Psoas muscle (tissue), 8 donors: ENCODE results near the gene OR5M8. TPM values are rescaled to one million over a fixed set of nuclear protein-coding genes. Genes with fewer than 3 reads are reported as not detected.

Experiments used
- ATAC-seq, 4 donors: fragments of 200-7000 bp; cut with Tn5 transposase; one replicate each; pipeline ENCODE4 v1.9.1; 2020; ENCODE audit warnings: moderate library complexity in 3 of 4, mild to moderate bottlenecking in 2 of 4
- DNase-seq, 2 donors: peaks; one replicate each; pipeline ENCODE4 v3.0.0-alpha.2; 2020
- H3K27ac ChIP-seq: fragments of 200-600 bp; one replicate; pipeline ENCODE4 v1.8.0; 2022
- H3K27me3 ChIP-seq, 3 donors: fragments of 200-600 bp in 1 of 3; one replicate each; pipeline versions ENCODE4 v1.6.1 to v1.8.0; 2013 to 2022; ENCODE audit warnings: low read length in 2 of 3, mild to moderate bottlenecking in 2 of 3, moderate library complexity in 1 of 3; ENCODE audit not compliant: insufficient read depth in 3 of 3
- H3K36me3 ChIP-seq, 2 donors: fragments of 200-600 bp in 1 of 2; one replicate each; pipeline versions ENCODE4 v1.6.1 to v1.8.0; 2013 to 2022; ENCODE audit warnings: low read depth in 1 of 2, mild to moderate bottlenecking in 1 of 2, moderate library complexity in 1 of 2; ENCODE audit not compliant: insufficient read depth in 1 of 2
- H3K4me1 ChIP-seq: fragments of 200-600 bp; one replicate; pipeline ENCODE4 v1.8.0; 2022
- H3K4me3 ChIP-seq: fragments of 200-600 bp; one replicate; pipeline ENCODE4 v1.8.0; 2022; ENCODE audit warnings: mild to moderate bottlenecking
- H3K9me3 ChIP-seq: fragments of 200-600 bp; one replicate; pipeline ENCODE4 v1.8.0; 2022
- CTCF ChIP-seq: fragments of 200-600 bp; IDR thresholded peaks from one replicate; pipeline ENCODE4 v1.8.0; 2022; ENCODE audit warnings: antibody characterized with exemption
- WGBS, 3 donors: extraction: QIAGEN DNeasy Blood & Tissue Kit; methylation state at CpG; one replicate each; pipeline versions ENCODE4 v1.1.6 to v1.1.7; 2013; 5-methylcytosine and 5-hydroxymethylcytosine counted together
- intact Hi-C, 2 donors: fragments of 100-400 bp; cut with DNase I; formaldehyde crosslinking; loops; one replicate each; pipeline versions ENCODE4 v1.11.0 to v1.14.2; 2022
- polyA plus RNA-seq, 3 donors: library from polyadenylated mRNA; stranded (reverse); fragments of 200-250 nt; gene quantifications; one replicate each; pipeline ENCODE4 v1.2.3, GENCODE V29; 2013
- total RNA-seq, 4 donors: library from RNA; stranded (reverse); fragmentation: NEBNext Ultra II Directional in 2 of 4; extraction: Animal tissue kit (Norgen Biotek cat#: 25700) in 2 of 4; gene quantifications; one replicate each; pipeline versions ENCODE4 v1.2.1 to v1.2.4, GENCODE V29; 2021 to 2023
- donor health status: healthy with polysubstance abuse.
- donor health status: DM: no; HTN: no; CAD: no; lungs with moderate emphysema.
- donor health status: Bipolar disorder and iron deficiency.
- donor health status: healthy.
- donor health status: DM: yes; HTN: yes; CAD: no.
- donor health status: DM: no; HTN: no; CAD: no.
- donor health status: DM: no; HTN: no; CAD: no.
- donor health status: DM: yes; HTN: yes; CAD: no.

The OR5M8 gene
- total and polyA plus RNA-seq, 7 donors: not detected

- DNase-seq: no peak
- Histone ChIP-seq H3K36me3 (no peaks in the 10 kb centered on the region), H3K9me3 (no peaks in the 10 kb centered on the region), H3K27me3 (no peaks in the 10 kb centered on the region), H3K4me1 (no peaks in the 10 kb centered on the region), H3K27ac (no peak within 1 kb of the TSS), H3K4me3 (no peak within 1 kb of the TSS)
- no peak for TF ChIP-seq CTCF
- WGBS, 3 donors: 73% methylated on average over 6 of the region's 6 CpGs
- ATAC-seq: no peak
- intact Hi-C loops: no loop called here
Observed at GRCh38 chr11:56473252-56473651, 17.9 kb downstream of the OR5M8 start, which contains the start of gene OR5M3. Gene OR5M3, minus strand, starts transcription at chr11:56473352. Its CDS starts 2,855 bp downstream, at chr11:56470497.

GRCh38 chr11:56457076-56457475 lies 34.1 kb downstream of the OR5M8 start:
- intact Hi-C loops: no loop called here
- no peaks in the 10 kb centered on the region for H3K36me3 ChIP-seq
- no peak for TF ChIP-seq CTCF
- ATAC-seq: no peak
- H3K27ac ChIP-seq: no peak overlapping the region
- no peaks in the 10 kb centered on the region for H3K4me1 ChIP-seq
- no peak for DNase-seq
- H3K9me3 ChIP-seq: no peaks in the 10 kb centered on the region
- 92 to 100% (median 96%) methylated on average over 1 of the region's 1 CpG for WGBS, 3 donors
- H3K27me3 ChIP-seq: no peaks in the 10 kb centered on the region
- no peak overlapping the region for H3K4me3 ChIP-seq

GRCh38 chr11:56453521-56453920 lies 37.6 kb downstream of the OR5M8 start:
- no peak overlapping the region for H3K4me3 ChIP-seq
- no peak for DNase-seq
- H3K27ac ChIP-seq: no peak overlapping the region
- H3K4me1 ChIP-seq: no peaks in the 10 kb centered on the region
- ATAC-seq: no peak
- 60 to 63% (median 63%) methylated on average over 4 of the region's 4 CpGs for WGBS, 3 donors
- intact Hi-C loops: no loop called here
- no peaks in the 10 kb centered on the region for H3K9me3 ChIP-seq
- no peak for TF ChIP-seq CTCF
- no peaks in the 10 kb centered on the region for H3K27me3 ChIP-seq
- H3K36me3 ChIP-seq: no peaks in the 10 kb centered on the region

Other genes with a start within 250 kb of the OR5M8 start
- gene OR5T3, start 239.1 kb downstream of the OR5M8 start, total RNA-seq: not detected
- not detected for gene OR5T3, start 239.1 kb downstream of the OR5M8 start, polyA plus RNA-seq
- not detected for gene OR5T1, start 217.2 kb downstream of the OR5M8 start, total RNA-seq
- not detected for gene OR5T1, start 217.2 kb downstream of the OR5M8 start, polyA plus RNA-seq
- not detected for gene OR8H1, start 199.1 kb downstream of the OR5M8 start, total RNA-seq
- gene OR8H1, start 199.1 kb downstream of the OR5M8 start, polyA plus RNA-seq: not detected
- not detected for gene OR8K3, start 176.2 kb downstream of the OR5M8 start, total RNA-seq
- gene OR8K3, start 176.2 kb downstream of the OR5M8 start, polyA plus RNA-seq: not detected
- not detected for gene OR8K1, start 145.3 kb downstream of the OR5M8 start, total RNA-seq
- not detected for gene OR8K1, start 145.3 kb downstream of the OR5M8 start, polyA plus RNA-seq
- not detected for gene OR8J1, start 137.1 kb downstream of the OR5M8 start, total RNA-seq
- not detected for gene OR8J1, start 137.1 kb downstream of the OR5M8 start, polyA plus RNA-seq
- not detected for gene OR8U1, start 115.7 kb downstream of the OR5M8 start, total RNA-seq
- gene OR8U1, start 115.7 kb downstream of the OR5M8 start, polyA plus RNA-seq: not detected
- not detected for gene OR5AL1, start 78.7 kb downstream of the OR5M8 start, total RNA-seq
- not detected for gene OR5AL1, start 78.7 kb downstream of the OR5M8 start, polyA plus RNA-seq
- gene OR5M3, start 18.0 kb downstream of the OR5M8 start, total RNA-seq: not detected
- gene OR5M3, start 18.0 kb downstream of the OR5M8 start, polyA plus RNA-seq: not detected
- not detected for gene OR5M11, start 51.9 kb upstream of the OR5M8 start, total RNA-seq
- gene OR5M11, start 51.9 kb upstream of the OR5M8 start, polyA plus RNA-seq: not detected
- gene OR5M10, start 86.4 kb upstream of the OR5M8 start, total RNA-seq: not detected
- gene OR5M10, start 86.4 kb upstream of the OR5M8 start, polyA plus RNA-seq: not detected
- not detected for gene OR5M1, start 123.5 kb upstream of the OR5M8 start, total RNA-seq
- gene OR5M1, start 123.5 kb upstream of the OR5M8 start, polyA plus RNA-seq: not detected
- not detected for gene OR5AP2, start 151.1 kb upstream of the OR5M8 start, total RNA-seq
- gene OR5AP2, start 151.1 kb upstream of the OR5M8 start, polyA plus RNA-seq: not detected
- not detected for gene OR5AR1, start 172.3 kb upstream of the OR5M8 start, total RNA-seq
- gene OR5AR1, start 172.3 kb upstream of the OR5M8 start, polyA plus RNA-seq: not detected
- gene OR9G1, start 207.7 kb upstream of the OR5M8 start, total RNA-seq: not detected
- not detected for gene OR9G1, start 207.7 kb upstream of the OR5M8 start, polyA plus RNA-seq